CD4-positive, alpha-beta T cell treated with Interleukin-6 for 4 hours (primary cell): Measurements from ENCODE around the gene CMTR1.

ENCODE experiments used
- DNase-seq: peaks from one replicate; pipeline ENCODE4 v3.0.0-alpha.2; 2020; ENCODE audit warnings: mixed read lengths

Gene CMTR1

DNA sequence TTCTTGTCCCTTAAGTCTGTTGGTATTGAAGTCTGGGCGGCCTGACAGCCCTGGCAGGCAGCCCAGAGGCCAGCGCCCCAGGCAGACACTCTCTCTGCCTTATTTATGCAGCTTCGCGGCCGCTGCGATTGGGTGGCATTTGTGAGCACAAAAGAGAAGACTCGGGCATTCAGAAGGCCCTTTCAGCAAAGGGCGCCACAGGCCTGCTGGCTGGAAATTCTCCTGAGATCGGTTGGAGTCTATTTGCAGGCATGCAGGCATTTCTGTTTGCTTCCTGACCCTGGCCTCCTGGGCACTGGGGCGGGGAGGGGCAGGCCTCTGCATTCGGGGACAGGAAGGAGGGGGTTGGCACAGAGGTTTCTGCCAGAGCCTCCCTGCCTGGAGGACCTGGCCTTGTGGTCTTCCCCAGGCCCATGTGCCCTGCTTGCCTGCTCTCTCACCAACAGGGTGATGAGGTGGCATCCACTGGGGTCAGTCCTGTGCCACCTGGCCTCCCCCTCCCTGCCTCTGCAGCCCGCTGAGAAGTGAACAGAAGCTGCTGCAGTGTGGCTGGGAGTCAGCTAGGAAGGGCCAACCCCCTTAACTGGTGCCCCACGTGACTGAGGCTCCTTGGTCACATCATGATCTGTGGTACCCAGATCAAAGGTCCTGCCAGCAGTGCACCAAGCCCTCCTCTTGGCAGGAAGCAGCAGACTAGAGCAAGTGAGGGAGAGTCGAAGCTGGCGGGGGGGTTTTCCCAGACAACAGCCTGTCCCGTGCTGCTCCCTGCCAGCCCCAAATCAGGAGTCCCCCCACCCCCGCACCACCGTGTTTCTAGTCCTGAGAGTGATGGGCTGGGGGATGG, 83.3 kb downstream of the CMTR1 start:
- peak; percentile 92 for DNase-seq

DNA sequence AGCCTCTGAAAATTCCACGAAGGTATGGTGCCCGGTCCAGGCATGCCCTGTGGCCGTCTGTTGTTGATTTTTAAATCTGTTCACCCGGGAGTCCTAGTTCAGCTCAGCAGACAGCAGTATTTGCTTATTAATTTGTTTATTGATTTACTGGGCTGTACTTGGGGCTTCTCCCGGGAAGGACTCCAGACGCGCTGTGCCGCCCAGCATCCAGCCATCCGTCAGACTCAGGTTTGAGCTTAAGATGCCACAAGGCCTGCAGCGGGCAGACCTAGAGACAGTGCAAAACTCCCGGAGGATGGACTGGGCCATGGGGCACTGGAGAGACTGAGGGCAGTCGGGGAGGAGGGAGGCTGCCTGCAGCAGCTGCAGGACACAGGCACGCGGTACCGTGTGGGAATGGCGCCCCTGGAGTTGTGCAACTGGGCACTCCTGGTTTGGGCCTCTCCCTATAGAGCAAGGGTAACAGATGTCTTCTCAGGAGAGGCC, 83.9 kb downstream of the CMTR1 start:
- no peak for DNase-seq

DNA sequence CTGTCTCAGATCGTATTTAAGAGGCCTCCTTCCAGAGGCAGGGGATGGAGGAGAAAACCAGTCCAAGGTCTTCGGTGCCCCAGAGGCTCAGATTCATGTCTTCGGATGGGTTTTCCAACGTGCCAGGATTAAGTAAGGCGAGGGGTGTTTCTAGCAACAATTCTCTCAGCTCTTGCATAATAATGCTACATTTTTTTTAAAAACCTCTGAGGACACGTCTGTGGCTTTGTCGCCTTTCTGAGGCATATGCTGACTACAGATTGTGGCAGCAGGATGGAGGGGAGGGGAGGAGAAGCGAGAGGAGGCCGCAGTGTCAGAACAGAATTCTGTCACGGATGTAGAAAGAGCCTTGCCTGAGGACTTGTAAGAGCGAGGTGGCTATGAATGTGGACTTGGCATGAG, 84.4 kb downstream of the CMTR1 start:
- peak; percentile 85 for DNase-seq

DNA sequence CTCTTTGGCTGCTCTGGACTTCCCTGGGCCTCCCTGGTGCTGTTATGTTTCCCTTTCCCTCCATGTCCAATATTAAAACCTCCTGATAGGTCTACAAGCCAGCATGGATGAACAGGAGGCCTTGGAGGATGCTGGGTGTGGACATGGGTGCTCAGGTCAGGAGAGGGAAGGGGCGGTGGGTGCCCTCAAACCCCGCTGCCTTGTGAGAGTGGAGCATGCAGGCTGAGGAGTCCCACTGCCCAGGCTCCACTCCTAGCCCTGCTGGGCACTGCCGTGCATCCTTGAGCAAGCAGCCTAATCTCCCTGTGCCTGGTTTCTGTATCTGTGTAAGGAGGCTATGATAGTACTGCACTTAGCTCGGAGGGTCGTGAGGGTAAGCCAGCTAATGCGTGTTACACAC, 85.1 kb downstream of the CMTR1 start:
- DNase-seq = no peak

DNA sequence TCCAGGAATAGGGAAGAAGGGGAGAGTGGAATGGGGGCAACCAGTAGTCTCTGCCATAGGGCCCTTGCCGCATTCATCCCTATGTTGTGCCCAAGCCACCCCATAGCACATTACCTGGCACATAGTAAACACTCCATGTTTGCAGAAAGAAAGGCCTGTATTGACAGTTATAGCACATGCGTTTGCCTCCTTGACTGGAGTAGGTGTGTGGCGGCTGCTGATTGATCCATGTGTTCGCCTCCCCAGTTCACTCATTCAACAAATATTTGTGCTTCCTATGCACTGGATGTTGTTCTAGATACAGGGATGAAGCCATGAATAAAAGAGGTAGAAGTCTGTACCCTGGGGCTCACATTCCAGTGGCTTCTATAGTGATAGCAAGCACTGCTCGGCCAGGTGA, 86.4 kb downstream of the CMTR1 start:
- no peak for DNase-seq

DNA sequence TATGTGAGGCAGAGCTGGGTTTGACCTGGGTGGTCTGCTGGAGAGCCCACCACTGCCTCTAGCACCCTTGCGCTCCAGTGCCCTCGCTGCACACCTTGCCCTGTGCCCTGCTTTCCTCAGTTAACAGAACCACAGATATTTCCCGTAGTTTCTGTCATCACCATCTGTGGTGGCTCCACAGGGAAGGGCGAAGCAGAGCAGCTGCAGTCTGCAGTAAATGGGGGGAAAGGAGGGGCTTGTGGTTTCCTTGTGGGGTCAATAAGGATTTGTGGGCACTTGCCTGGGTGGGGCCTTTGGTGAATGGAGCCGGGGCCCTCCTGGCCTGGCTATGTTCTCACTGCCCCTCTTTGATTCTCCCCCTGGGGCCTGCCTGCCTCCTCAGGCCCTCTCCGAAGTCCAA, 87.9 kb downstream of the CMTR1 start:
- DNase-seq = no peak

DNA sequence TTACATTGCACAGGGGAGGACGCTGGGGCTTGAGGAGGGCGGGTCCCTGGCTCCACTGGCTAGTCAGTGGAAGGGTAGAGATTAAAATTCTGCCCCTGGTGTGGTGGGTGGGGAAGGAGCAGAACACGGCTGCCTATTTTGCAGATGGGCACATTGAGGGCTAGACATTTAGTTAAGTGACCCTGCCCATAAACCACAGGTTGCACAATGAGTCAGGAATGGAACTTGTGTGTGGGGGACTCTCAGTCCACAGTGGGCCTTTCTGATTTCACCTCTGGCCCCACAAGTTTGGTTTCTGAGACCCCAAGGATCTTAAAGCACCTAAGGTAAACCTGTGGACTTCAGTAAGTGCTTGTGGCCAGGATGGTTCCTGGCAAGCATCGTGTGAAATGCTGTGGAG, 88.7 kb downstream of the CMTR1 start:
- DNase-seq = no peak

DNA sequence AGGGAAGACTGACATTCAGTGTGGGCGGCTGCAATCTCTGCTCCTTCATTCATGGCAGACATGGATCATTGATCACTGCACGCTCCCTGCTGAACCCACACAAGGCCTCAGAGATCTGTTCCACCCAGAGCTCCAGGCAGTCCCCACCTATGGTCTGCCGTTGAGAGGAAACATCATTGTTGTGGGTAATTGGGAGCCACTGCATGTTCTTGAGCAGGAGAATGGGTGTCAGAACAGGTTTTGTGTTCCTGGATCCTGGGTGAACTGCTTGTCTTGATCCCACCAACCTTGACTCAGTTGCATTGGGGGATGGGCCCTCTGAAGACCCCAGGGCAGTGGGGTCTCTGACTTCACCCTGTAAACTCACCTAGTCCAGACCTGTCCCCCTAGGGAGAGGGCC, 89.8 kb downstream of the CMTR1 start:
- DNase-seq = no peak

DNA sequence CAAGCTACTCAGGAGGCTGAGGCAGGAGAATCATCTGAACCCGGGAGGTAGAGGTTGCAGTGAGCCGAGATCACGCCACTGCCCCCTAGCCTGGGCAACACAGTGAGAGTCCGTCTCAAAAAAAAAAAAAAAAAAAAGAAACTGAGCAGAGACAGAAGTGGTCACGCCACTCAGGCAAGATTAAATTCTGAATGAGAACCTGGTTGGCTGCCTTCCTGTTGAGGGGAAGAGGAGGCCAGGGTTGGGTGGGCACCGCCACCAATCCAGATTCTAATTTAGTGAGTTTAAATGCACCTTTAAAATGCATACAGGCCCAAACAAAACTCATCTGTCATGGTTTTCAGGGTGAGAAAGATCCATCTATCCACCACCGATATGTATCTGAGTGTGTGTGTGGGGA, 90.4 kb downstream of the CMTR1 start:
- DNase-seq = no peak

DNA sequence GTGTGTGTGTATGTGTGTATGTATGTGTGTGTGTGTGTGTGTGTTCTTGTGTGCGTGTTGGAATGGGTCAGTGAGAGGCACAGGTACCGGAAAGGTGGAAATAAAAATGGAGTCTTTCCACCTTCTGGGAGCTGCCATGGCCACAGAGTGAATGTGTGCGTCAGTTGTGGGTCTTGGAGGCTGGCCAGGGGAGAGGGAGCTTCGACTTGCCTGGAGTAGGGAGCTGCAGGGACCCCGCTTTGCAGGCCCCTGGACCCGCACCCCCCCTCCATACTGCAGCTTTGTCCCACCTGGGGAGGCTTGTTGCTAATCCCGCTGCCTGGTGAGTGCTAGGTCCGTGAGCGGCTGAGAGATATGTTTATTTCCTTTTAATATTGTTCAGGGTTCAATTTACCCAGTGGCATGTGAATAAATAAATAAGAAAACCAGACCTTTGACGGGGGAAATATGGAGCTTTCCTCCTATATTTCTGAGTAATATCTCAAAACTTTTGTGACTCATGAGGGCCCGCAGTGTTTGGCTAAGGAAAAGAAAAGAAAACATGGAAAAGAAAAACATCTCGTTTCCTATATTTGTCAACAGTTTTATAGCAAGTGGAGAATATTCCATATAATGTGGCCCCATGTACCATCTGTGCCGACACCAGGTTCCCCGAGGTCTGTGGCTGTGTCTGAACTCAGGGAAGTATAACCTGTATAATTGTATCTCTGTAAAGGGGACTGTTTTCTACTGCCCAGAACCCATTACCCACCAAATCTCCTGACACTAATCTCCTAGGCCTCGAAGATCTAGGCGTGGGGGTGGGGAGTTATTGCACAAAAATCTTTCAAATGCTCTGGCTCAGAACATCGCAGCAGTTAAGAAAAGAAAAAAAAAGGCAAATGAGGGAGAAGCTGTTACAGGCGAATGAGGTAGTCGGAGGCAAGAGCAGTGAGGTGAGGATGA, 91.3 kb downstream of the CMTR1 start:
- DNase-seq = no peak

DNA sequence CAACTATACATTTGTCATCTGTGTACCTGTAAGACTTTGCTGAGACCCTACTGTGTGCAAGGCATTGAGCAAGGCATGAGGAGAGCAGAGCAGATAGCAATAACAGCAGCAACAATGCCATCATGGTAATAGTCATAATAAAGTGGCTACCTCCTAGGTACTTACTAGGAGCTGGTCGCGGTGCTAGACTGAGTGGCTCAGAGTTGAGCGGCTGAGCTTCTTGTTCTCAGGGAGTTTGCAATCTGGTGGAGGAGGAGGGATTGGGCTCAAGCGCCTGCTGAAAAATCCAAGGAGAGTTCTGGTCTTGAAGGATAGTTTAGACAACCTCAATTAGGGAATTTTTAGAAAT, 91.9 kb downstream of the CMTR1 start:
- no peak for DNase-seq

DNA sequence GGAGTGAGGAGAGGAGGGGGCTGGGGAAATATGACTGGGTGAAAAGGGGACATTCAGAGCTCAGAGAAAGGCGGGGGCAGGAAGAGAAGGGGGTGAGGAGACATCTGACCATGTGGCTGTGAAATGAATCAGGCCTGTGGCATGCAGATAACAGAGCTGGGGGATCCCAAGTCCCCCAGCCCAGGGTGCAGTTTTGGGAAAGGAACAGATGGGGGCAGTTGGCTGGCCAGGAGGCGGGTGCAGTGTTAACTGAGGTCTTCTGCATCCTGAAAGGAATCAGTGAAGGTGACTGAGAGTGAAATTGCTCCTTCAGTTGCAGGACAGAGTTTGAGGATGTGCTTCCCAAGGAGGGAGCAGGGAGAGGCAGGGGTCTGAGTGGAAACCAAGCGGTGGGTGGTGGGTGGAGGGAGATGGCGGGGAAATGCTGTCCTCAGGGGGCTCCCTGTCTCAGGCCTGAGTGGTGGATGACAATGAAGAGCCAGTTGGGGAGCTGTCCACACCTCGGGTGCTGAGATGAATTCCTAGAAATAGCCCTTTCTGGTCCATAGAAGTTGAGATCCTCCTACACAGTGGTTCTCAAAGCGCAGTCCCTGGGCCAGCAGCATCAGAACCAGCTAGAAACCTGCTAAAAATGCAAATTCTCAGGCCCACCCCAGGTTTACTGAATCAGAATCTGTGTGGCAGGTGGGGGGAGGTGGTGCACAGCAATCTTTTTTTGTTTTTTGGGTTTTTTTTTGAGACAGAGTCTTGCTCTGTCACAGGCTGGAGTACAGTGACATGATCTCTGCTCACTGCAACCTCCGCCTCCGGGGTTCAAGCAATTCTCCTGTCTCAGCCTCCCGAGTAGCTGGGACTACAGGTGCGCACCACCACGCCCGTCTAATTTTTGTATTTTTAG, 92.7 kb downstream of the CMTR1 start:
- no peak for DNase-seq

DNA sequence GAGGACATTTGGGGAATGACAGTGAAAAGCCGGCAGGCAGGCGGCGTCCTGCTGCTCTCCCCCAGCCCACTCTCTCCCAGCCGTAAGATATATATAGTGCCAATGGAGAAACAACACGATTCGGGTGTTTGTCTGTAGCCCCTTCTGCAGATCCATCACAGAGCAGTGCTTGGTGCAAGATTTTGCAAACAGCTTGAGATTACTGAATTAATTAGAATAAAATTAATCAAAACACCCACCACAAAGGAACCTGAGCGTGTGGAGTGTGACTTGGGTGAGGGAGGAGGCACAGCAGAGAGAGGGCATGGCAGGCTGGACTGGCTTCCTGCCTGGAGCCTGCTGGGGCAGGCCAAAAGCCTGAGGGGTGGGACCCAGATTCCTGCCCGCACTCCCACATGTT, 95.5 kb downstream of the CMTR1 start:
- DNase-seq = no peak

DNA sequence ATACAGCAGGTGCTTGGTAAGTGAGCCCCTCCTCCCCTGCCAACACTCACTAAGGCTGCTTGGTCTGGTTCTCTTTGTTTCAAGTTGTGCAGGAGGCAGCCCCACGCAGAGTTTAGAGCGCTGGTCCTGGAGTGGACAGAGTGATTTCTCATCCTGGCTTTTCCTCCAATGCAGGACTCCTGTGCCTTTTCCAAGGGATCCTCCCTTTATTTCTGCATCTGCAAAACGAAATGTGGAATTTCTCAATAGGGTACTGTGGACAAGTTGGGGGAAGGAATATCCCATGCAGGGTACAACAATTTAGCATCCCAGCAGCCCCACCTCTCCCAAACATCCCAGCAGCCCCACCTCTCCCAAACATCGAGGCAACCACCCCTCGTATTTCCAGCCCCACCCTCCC, 97.3 kb downstream of the CMTR1 start:
- no peak for DNase-seq

DNA sequence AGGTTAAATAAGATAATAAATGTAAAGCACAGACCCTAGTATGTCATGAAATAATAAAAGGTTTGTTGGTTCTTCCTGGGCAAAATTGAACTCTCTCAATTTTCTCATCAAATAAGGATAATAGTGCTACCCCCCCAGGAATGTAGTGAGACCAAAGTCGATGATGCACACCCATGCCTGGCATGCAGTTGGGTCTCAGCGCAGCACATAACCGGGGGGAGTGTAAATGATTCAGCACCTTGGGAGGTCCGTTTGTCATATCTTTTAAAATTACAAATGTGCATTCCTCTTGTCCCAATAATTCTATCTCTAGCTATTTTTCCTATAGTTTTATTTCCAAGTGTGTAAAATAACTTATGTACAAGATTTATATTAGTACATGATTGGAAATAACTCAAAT, 98.0 kb downstream of the CMTR1 start:
- DNase-seq = no peak
